ENCODE results near the gene B3GALNT2. TPM values are rescaled to one million over a fixed set of nuclear protein-coding genes. Genes with fewer than 3 reads are reported as not detected.
"Not testable (repeated sequence)": the region's sequence is repeated elsewhere in the genome, so short reads cannot be mapped to it uniquely, and the experiment has no call there.

The B3GALNT2 gene
- total RNA-seq, 3 donors from 2014 or later = 21.4 to 34.8 (median 25.9) TPM

DNA sequence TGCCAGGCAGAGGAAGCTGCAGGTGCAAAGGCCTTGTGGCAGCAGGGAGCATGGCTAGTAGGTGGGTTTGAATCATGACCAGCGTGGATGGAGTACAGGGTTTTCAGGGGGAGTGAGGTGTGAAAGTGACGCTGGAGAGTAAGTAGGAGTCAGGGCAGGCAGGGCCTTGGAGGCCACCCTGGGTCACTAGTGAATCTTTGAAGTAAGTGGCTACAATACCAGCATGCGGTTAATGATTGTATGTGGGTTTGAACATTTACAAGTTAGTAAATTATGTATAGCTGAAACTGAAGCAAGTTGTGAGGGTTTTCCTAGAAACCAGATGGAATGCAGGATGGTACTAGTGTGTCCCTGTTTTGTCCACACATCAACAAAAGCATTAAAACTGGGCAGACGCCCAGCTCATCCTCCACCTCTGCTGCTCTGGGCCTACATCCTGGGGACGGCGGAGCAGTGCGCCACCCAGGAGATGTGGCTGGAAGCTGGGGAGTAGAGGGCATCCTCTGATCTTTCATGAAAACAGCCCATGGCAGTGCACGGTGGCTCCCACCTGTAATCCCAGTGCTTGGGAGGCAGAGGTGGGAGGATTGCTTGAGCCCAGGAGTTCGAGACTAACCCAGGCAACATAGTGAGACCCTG lies 41.2 kb upstream of the B3GALNT2 start:
- Histone ChIP-seq H3K4me1 (no peaks in the 10 kb centered on the region), H3K9me3 (no peaks in the 10 kb centered on the region), H3K27me3 (no peaks in the 10 kb centered on the region), H3K27ac (no peak overlapping the region), H3K36me3 (no peaks in the 10 kb centered on the region), H3K4me3 (no peak overlapping the region)
- intact Hi-C loops (cut with DNase I; ENCODE audit: low total_unique reads) = no loop called here
- no peak for DNase-seq (ENCODE audit: low spot score in 2 of 2)
- TF ChIP-seq, protein P1, sequence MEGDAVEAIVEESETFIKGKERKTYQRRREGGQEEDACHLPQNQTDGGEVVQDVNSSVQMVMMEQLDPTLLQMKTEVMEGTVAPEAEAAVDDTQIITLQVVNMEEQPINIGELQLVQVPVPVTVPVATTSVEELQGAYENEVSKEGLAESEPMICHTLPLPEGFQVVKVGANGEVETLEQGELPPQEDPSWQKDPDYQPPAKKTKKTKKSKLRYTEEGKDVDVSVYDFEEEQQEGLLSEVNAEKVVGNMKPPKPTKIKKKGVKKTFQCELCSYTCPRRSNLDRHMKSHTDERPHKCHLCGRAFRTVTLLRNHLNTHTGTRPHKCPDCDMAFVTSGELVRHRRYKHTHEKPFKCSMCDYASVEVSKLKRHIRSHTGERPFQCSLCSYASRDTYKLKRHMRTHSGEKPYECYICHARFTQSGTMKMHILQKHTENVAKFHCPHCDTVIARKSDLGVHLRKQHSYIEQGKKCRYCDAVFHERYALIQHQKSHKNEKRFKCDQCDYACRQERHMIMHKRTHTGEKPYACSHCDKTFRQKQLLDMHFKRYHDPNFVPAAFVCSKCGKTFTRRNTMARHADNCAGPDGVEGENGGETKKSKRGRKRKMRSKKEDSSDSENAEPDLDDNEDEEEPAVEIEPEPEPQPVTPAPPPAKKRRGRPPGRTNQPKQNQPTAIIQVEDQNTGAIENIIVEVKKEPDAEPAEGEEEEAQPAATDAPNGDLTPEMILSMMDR (IDR thresholded peaks at IDR 0.05) = no peak
- TF ChIP-seq POLR2AphosphoS5 (IDR thresholded peaks at IDR 0.05) (no peak), POLR2A (IDR thresholded peaks at IDR 0.05) (no peak)

GRCh38 chr1:235542845-235543244 lies 38.6 kb upstream of the B3GALNT2 start:
- H3K27ac ChIP-seq; DNase-seq (ENCODE audit: low spot score in 2 of 2); H3K27me3 ChIP-seq; H3K4me3 ChIP-seq; intact Hi-C loops (cut with DNase I; ENCODE audit: low total_unique reads); H3K4me1 ChIP-seq; H3K36me3 ChIP-seq; H3K9me3 ChIP-seq: not testable (repeated sequence)

- Histone ChIP-seq H3K4me1 (no peaks in the 10 kb centered on the region), H3K9me3 (no peaks in the 10 kb centered on the region), H3K4me3 (no peak overlapping the region), H3K27me3 (no peaks in the 10 kb centered on the region), H3K36me3 (no peaks in the 10 kb centered on the region), H3K27ac (no peak overlapping the region)
- no peak for DNase-seq (ENCODE audit: low spot score in 2 of 2)
- no peak for TF ChIP-seq POLR2A (IDR thresholded peaks at IDR 0.05)
- no peak for TF ChIP-seq POLR2AphosphoS5 (IDR thresholded peaks at IDR 0.05)
- TF ChIP-seq, protein P1 (IDR thresholded peaks at IDR 0.05) = no peak
- intact Hi-C loops (cut with DNase I; ENCODE audit: low total_unique reads) = no loop called here
Observed at GRCh38 chr1:235533476-235534168, 29.4 kb upstream of the B3GALNT2 start.

- no peak overlapping the region for H3K4me3 ChIP-seq
- no peaks in the 10 kb centered on the region for H3K9me3 ChIP-seq
- H3K4me1 ChIP-seq = no peaks in the 10 kb centered on the region
- TF ChIP-seq POLR2A (IDR thresholded peaks at IDR 0.05) (no peak), POLR2AphosphoS5 (IDR thresholded peaks at IDR 0.05) (no peak)
- TF ChIP-seq, protein P1 (IDR thresholded peaks at IDR 0.05) = no peak
- DNase-seq (ENCODE audit: low spot score in 2 of 2) = no peak
- intact Hi-C loops (cut with DNase I; ENCODE audit: low total_unique reads) = no loop called here
- no peaks in the 10 kb centered on the region for H3K36me3 ChIP-seq
- no peaks in the 10 kb centered on the region for H3K27me3 ChIP-seq
- H3K27ac ChIP-seq = no peak overlapping the region
Observed at GRCh38 chr1:235532360-235532759, 28.1 kb upstream of the B3GALNT2 start.

- TF ChIP-seq, protein P1 (IDR thresholded peaks at IDR 0.05) = no peak
- TF ChIP-seq POLR2A (IDR thresholded peaks at IDR 0.05) (no peak), POLR2AphosphoS5 (IDR thresholded peaks at IDR 0.05) (no peak)
- Histone ChIP-seq H3K27me3 (no peaks in the 10 kb centered on the region), H3K9me3 (no peaks in the 10 kb centered on the region), H3K4me1 (no peaks in the 10 kb centered on the region), H3K27ac (no peak overlapping the region), H3K4me3 (no peak overlapping the region), H3K36me3 (no peaks in the 10 kb centered on the region)
- DNase-seq (ENCODE audit: low spot score in 2 of 2) = no peak
- intact Hi-C loops (cut with DNase I; ENCODE audit: low total_unique reads) = no loop called here
Observed at GRCh38 chr1:235527196-235527814, 23.1 kb upstream of the B3GALNT2 start.

Measured in breast epithelium (tissue), 4 donors.